ENCODE results near the gene RNF133.

DNA sequence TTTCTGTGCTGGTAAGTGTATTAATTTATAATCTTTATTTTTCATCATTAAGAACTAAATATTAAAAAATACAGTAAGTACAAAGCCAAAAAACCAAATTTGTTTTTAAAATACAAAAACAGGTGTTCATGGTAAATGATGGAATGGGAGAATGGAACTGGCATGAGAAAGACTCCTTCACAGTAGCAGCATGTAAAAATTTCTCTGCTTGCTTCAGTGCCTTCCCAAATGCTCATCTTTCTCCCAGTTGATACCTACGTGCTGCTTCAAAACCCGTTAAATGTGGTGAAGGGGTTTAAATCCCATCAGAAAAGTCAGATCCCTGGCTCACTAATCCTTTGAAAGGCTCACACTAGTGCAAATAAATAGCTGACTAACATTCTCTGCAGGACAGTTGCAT lies 4.2 kb downstream of the RNF133 start:
- TF ChIP-seq, protein P1, sequence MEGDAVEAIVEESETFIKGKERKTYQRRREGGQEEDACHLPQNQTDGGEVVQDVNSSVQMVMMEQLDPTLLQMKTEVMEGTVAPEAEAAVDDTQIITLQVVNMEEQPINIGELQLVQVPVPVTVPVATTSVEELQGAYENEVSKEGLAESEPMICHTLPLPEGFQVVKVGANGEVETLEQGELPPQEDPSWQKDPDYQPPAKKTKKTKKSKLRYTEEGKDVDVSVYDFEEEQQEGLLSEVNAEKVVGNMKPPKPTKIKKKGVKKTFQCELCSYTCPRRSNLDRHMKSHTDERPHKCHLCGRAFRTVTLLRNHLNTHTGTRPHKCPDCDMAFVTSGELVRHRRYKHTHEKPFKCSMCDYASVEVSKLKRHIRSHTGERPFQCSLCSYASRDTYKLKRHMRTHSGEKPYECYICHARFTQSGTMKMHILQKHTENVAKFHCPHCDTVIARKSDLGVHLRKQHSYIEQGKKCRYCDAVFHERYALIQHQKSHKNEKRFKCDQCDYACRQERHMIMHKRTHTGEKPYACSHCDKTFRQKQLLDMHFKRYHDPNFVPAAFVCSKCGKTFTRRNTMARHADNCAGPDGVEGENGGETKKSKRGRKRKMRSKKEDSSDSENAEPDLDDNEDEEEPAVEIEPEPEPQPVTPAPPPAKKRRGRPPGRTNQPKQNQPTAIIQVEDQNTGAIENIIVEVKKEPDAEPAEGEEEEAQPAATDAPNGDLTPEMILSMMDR (conservative IDR thresholded peaks at IDR 0.05; ENCODE audit: low read depth, low read length), result no peak
- TF ChIP-seq EZH2 (IDR thresholded peaks at IDR 0.05; ENCODE audit: borderline replicate concordance, low read depth, low read length, poor library complexity, severe bottlenecking), result no peak

All from A673 (cell line).